Renal cortex interstitium (tissue), 11 donors: ENCODE results near the gene EHD4. TPM values are rescaled to one million over a fixed set of nuclear protein-coding genes. Genes with fewer than 3 reads are reported as not detected.

ENCODE experiments used
- DNase-seq, 11 donors: peaks; one replicate each; pipeline ENCODE4 v3.0.0-alpha.2; 2013; ENCODE audit warnings: low read depth in 9 of 11, low spot score in 4 of 11; ENCODE audit errors: extremely low read depth in 1 of 11
- polyA plus RNA-seq, 3 donors: library from polyadenylated mRNA; unstranded; fragments of 120-200 nt; gene quantifications; one replicate each; pipeline ENCODE4 v1.2.1, GENCODE V29; 2013; ENCODE audit not compliant: insufficient read length in 3 of 3

Gene EHD4
- polyA plus RNA-seq, 3 donors, result 14.8 to 19.5 (median 18.4) TPM

GRCh38 chr15:41860049-41860828 is 112.1 kb downstream of the EHD4 start:
- DNase-seq, result no peak

GRCh38 chr15:41858756-41859155 is 113.6 kb downstream of the EHD4 start:
- DNase-seq, result no peak

GRCh38 chr15:41857316-41857715 is 115.0 kb downstream of the EHD4 start:
- DNase-seq, result no peak

- DNase-seq, result no peak
Observed at GRCh38 chr15:41856716-41857115, 115.6 kb downstream of the EHD4 start.

GRCh38 chr15:41856262-41856661 is 116.1 kb downstream of the EHD4 start:
- no peak for DNase-seq

GRCh38 chr15:41855261-41855961 is 116.9 kb downstream of the EHD4 start:
- DNase-seq, result peak in 8 of 11 donors; percentile 38 to 57 (median 48)

- no peak for DNase-seq
Observed at GRCh38 chr15:41854443-41854842, 117.9 kb downstream of the EHD4 start.

GRCh38 chr15:41853831-41854230 is 118.5 kb downstream of the EHD4 start:
- DNase-seq, result no peak

GRCh38 chr15:41852736-41853590 is 119.4 kb downstream of the EHD4 start:
- DNase-seq, result no peak

- no peak for DNase-seq
Observed at GRCh38 chr15:41851755-41852370, 120.5 kb downstream of the EHD4 start.

- DNase-seq, result no peak
Observed at GRCh38 chr15:41851167-41851523, 121.2 kb downstream of the EHD4 start.

- no peak for DNase-seq
Observed at GRCh38 chr15:41850482-41851166, 121.7 kb downstream of the EHD4 start.

- DNase-seq, result no peak
Observed at GRCh38 chr15:41849861-41850260, 122.5 kb downstream of the EHD4 start.

- no peak for DNase-seq
Observed at GRCh38 chr15:41849204-41849603, 123.2 kb downstream of the EHD4 start.

GRCh38 chr15:41848631-41849030 is 123.7 kb downstream of the EHD4 start:
- DNase-seq, result no peak

GRCh38 chr15:41847981-41848380 is 124.4 kb downstream of the EHD4 start:
- no peak for DNase-seq

- DNase-seq, result no peak
Observed at GRCh38 chr15:41847206-41847605, 125.2 kb downstream of the EHD4 start.
